Sigmoid colon (tissue), 7 donors: ENCODE results near the gene CXCL12. TPM values are rescaled to one million over a fixed set of nuclear protein-coding genes. Genes with fewer than 3 reads are reported as not detected.

Source experiments
- DNase-seq: peaks from one replicate; pipeline ENCODE4 v3.0.0-alpha.2; 2019
- H3K27ac ChIP-seq, 4 donors: fragments of 200-600 bp; sonication (generic); one replicate each; pipeline ENCODE4 v1.5.1; 2016 to 2019; ENCODE audit warnings: mild to moderate bottlenecking in 1 of 4
- H3K27me3 ChIP-seq, 3 donors: fragments of 200-600 bp; sonication (generic); one replicate each; pipeline ENCODE4 v1.5.1; 2019; ENCODE audit warnings: mild to moderate bottlenecking in 1 of 3
- H3K36me3 ChIP-seq, 4 donors: fragments of 200-600 bp; sonication (generic); one replicate each; pipeline ENCODE4 v1.5.1; 2016 to 2019
- H3K4me1 ChIP-seq, 4 donors: fragments of 200-600 bp; sonication (generic); one replicate each; pipeline ENCODE4 v1.5.1; 2017 to 2019
- H3K4me3 ChIP-seq, 4 donors: fragments of 200-600 bp; sonication (generic); one replicate each; pipeline ENCODE4 v1.5.1; 2017 to 2019; ENCODE audit warnings: mild to moderate bottlenecking in 2 of 4, moderate library complexity in 1 of 4
- H3K9me3 ChIP-seq, 4 donors: fragments of 200-600 bp in 3 of 4; sonication (generic) in 3 of 4; one replicate each; pipeline versions ENCODE4 v1.5.1 to v1.6.1; 2013 to 2019
- CTCF ChIP-seq, 4 experiments: fragments of 450-650 bp in 3 of 4; fragments of 200-600 bp in 1 of 4; IDR thresholded peaks; one replicate each; pipeline ENCODE4 v1.5.1; 2016 to 2019; ENCODE audit warnings: antibody characterized with exemption in 4 of 4, mild to moderate bottlenecking in 3 of 4, moderate library complexity in 2 of 4
- EP300 ChIP-seq, 4 donors: sonication (generic); formaldehyde crosslinking; IDR thresholded peaks; one replicate each; pipeline ENCODE4 v1.6.1; 2017; ENCODE audit warnings: antibody characterized with exemption in 4 of 4
- POLR2A ChIP-seq, 2 donors: fragments of 450-650 bp; IDR thresholded peaks; one replicate each; pipeline ENCODE4 v1.6.1; 2016; ENCODE audit warnings: antibody characterized with exemption in 2 of 2, mild to moderate bottlenecking in 2 of 2, moderate library complexity in 2 of 2
- POLR2AphosphoS5 ChIP-seq, 4 donors: sonication (generic); formaldehyde crosslinking; IDR thresholded peaks; one replicate each; pipeline ENCODE4 v1.6.1; 2017; ENCODE audit warnings: antibody characterized with exemption in 4 of 4
- WGBS, 2 donors: extraction: QIAGEN DNeasy Blood & Tissue Kit; methylation state at CpG; one replicate each; pipeline ENCODE4 v1.1.7; 2013; 5-methylcytosine and 5-hydroxymethylcytosine counted together
- intact Hi-C: fragments of 100-400 bp; cut with DNase I; formaldehyde crosslinking; loops from one replicate; pipeline ENCODE4 v1.15.1; 2023
- polyA plus RNA-seq, 3 donors: library from polyadenylated mRNA; stranded (reverse); fragments of 200-250 nt; gene quantifications; one replicate each; pipeline ENCODE4 v1.2.3, GENCODE V29; 2013
- total RNA-seq, 4 donors: library from RNA; depleted of rRNA; stranded (reverse); fragments of >200 nt; gene quantifications; one replicate each; pipeline ENCODE4 v1.1.0, GENCODE V29; 2016
- donor health status: healthy with polysubstance abuse.
- donor health status: Bipolar disorder and iron deficiency.
- donor health status: healthy.

Gene CXCL12
- total and polyA plus RNA-seq, 7 donors, result 13.6 to 111 (median 72.1) TPM

GRCh38 chr10:44372181-44372580, 12.7 kb downstream of the CXCL12 start:
- H3K9me3 ChIP-seq, result no peaks in the 10 kb centered on the region
- DNase-seq, result no peak

GRCh38 chr10:44370731-44371248, 14.1 kb downstream of the CXCL12 start:
- intact Hi-C loops, result no loop called here
- DNase-seq, result no peak
- TF ChIP-seq POLR2A (IDR thresholded peaks at IDR 0.05) (no peak), CTCF (IDR thresholded peaks at IDR 0.05) (no peak), POLR2AphosphoS5 (IDR thresholded peaks at IDR 0.05) (no peak)
- H3K9me3 ChIP-seq, result no peaks in the 10 kb centered on the region
- WGBS, 2 donors, result 81 to 82% methylated on average over 10 of the region's 10 CpGs
- H3K4me3 ChIP-seq, result no peak overlapping the region
- H3K4me1 ChIP-seq, result no peaks in the 10 kb centered on the region
- peaks cover 0 to 41% (median 0%) of the 10 kb centered on the region in 4 donors for H3K36me3 ChIP-seq
- H3K27me3 ChIP-seq, result no peaks in the 10 kb centered on the region
- H3K27ac ChIP-seq, result no peak overlapping the region

More at GRCh38 chr10:44372181-44372580, 12.7 kb downstream of the CXCL12 start:
- intact Hi-C loops, result no loop called here
- WGBS, 2 donors, result 93 to 96% methylated on average over 5 of the region's 5 CpGs
- Histone ChIP-seq H3K27me3 (no peaks in the 10 kb centered on the region), H3K4me3 (no peak overlapping the region), H3K36me3 (peaks cover 0 to 43% (median 0%) of the 10 kb centered on the region in 4 donors), H3K27ac (no peak overlapping the region), H3K4me1 (peaks cover 0 to 4% (median 0%) of the 10 kb centered on the region in 4 donors)
- no peak for TF ChIP-seq CTCF (IDR thresholded peaks at IDR 0.05)
- no peak for TF ChIP-seq EP300 (IDR thresholded peaks at IDR 0.05)
- no peak for TF ChIP-seq POLR2AphosphoS5 (IDR thresholded peaks at IDR 0.05)
- TF ChIP-seq POLR2A (IDR thresholded peaks at IDR 0.05), result no peak

GRCh38 chr10:44369854-44370253, 15.0 kb downstream of the CXCL12 start:
- 72 to 87% methylated on average over 1 of the region's 1 CpG for WGBS, 2 donors

GRCh38 chr10:44369296-44369695, 15.6 kb downstream of the CXCL12 start:
- H3K27me3 ChIP-seq, result no peaks in the 10 kb centered on the region
- H3K36me3 ChIP-seq, result peaks cover 0 to 26% (median 0%) of the 10 kb centered on the region in 4 donors
- intact Hi-C loops, result no loop called here
- H3K9me3 ChIP-seq, result no peaks in the 10 kb centered on the region
- TF ChIP-seq POLR2A (IDR thresholded peaks at IDR 0.05), result no peak
- no peak for TF ChIP-seq CTCF (IDR thresholded peaks at IDR 0.05)
- TF ChIP-seq POLR2AphosphoS5 (IDR thresholded peaks at IDR 0.05), result no peak
- TF ChIP-seq EP300 (IDR thresholded peaks at IDR 0.05), result no peak
- DNase-seq, result no peak
- no peak overlapping the region for H3K27ac ChIP-seq
- 87 to 91% methylated on average over 6 of the region's 6 CpGs for WGBS, 2 donors
- H3K4me1 ChIP-seq, result no peaks in the 10 kb centered on the region
- no peak overlapping the region for H3K4me3 ChIP-seq

More at GRCh38 chr10:44369854-44370253, 15.0 kb downstream of the CXCL12 start:
- Histone ChIP-seq H3K27ac (no peak overlapping the region), H3K4me3 (no peak overlapping the region), H3K36me3 (peaks cover 0 to 31% (median 0%) of the 10 kb centered on the region in 4 donors), H3K4me1 (no peaks in the 10 kb centered on the region), H3K27me3 (no peaks in the 10 kb centered on the region), H3K9me3 (no peaks in the 10 kb centered on the region)
- no peak for DNase-seq
- intact Hi-C loops, result no loop called here
- TF ChIP-seq POLR2A (IDR thresholded peaks at IDR 0.05) (no peak), POLR2AphosphoS5 (IDR thresholded peaks at IDR 0.05) (no peak), CTCF (IDR thresholded peaks at IDR 0.05) (no peak), EP300 (IDR thresholded peaks at IDR 0.05) (no peak)

GRCh38 chr10:44368637-44369036, 16.3 kb downstream of the CXCL12 start:
- intact Hi-C loops, result no loop called here
- Histone ChIP-seq H3K27me3 (no peaks in the 10 kb centered on the region), H3K4me1 (no peaks in the 10 kb centered on the region), H3K9me3 (no peaks in the 10 kb centered on the region), H3K27ac (no peak overlapping the region), H3K4me3 (no peak overlapping the region), H3K36me3 (peaks cover 0 to 19% (median 0%) of the 10 kb centered on the region in 4 donors)
- 77 to 85% methylated on average over 7 of the region's 7 CpGs for WGBS, 2 donors
- DNase-seq, result no peak
- no peak for TF ChIP-seq POLR2AphosphoS5 (IDR thresholded peaks at IDR 0.05)
- no peak for TF ChIP-seq CTCF (IDR thresholded peaks at IDR 0.05)
- TF ChIP-seq EP300 (IDR thresholded peaks at IDR 0.05), result no peak
- no peak for TF ChIP-seq POLR2A (IDR thresholded peaks at IDR 0.05)
